ENCODE measurements around the gene PTPRM. TPM values are rescaled to one million over a fixed set of nuclear protein-coding genes. Genes with fewer than 3 reads are reported as not detected.

The PTPRM gene
- total and polyA plus RNA-seq, 2 experiments from 2014 or later = 1.6 to 5.3 TPM

- TF ChIP-seq ZNF462 (CRISPR knock-in tag; IDR thresholded peaks at IDR 0.05) = no peak
Measured at GRCh38 chr18:7633171-7633570, 66.1 kb downstream of the PTPRM start (continued).

GRCh38 chr18:7635948-7636347 is 68.8 kb downstream of the PTPRM start:
- no peaks in the 10 kb centered on the region for H4K20me1 ChIP-seq (replicated peaks; ENCODE audit: insufficient read depth)

More at GRCh38 chr18:7635948-7636347, 68.8 kb downstream of the PTPRM start:
- no peak overlapping the region for H3K27ac Mint-ChIP-seq
- Histone ChIP-seq H3K9me2 (ENCODE audit: insufficient read depth) (no peaks in the 10 kb centered on the region; the same call in 1 of the 2 replicates), H3K4me1 (ENCODE audit: insufficient read depth) (no peaks in the 10 kb centered on the region), H2AFZ (no peak overlapping the region), H3K27ac (ENCODE audit: low read depth) (no peak overlapping the region), H3K79me2 (replicated peaks; ENCODE audit: insufficient read depth) (no peaks in the 10 kb centered on the region), H3K4me2 (no peak overlapping the region), H3K36me3 (ENCODE audit: insufficient read depth) (no peaks in the 10 kb centered on the region), H3K27me3 (ENCODE audit: insufficient read depth) (no peaks in the 10 kb centered on the region), H3F3A (replicated peaks; ENCODE audit: low read depth) (no peaks in the 10 kb centered on the region), H3K4me3 (no peak overlapping the region)
- ATAC-seq (no peak), DNase-seq (ENCODE audit: low spot score) (no peak)
- no peaks in the 10 kb centered on the region for H3K9me3 Mint-ChIP-seq
- no peaks in the 10 kb centered on the region; the same call in 2 of the 3 replicates for H3K4me1 Mint-ChIP-seq
- H3K36me3 Mint-ChIP-seq (ENCODE audit: low read depth) = no peaks in the 10 kb centered on the region
- H3K4me3 Mint-ChIP-seq = no peak overlapping the region
- peaks cover 3% of the 10 kb centered on the region for H3K27me3 Mint-ChIP-seq (ENCODE audit: insufficient read depth, low read depth, poor library complexity)
- TF ChIP-seq STAT1 (IDR thresholded peaks at IDR 0.05; ENCODE audit: unreplicated experiment) (no peak), NANOG (IDR thresholded peaks at IDR 0.05; ENCODE audit: borderline replicate concordance) (no peak), EZH2 (IDR thresholded peaks at IDR 0.05; ENCODE audit: low read depth, unreplicated experiment) (no peak), POLR2AphosphoS5 (IDR thresholded peaks at IDR 0.05; ENCODE audit: low read depth) (no peak)
- TF ChIP-seq, protein P1, sequence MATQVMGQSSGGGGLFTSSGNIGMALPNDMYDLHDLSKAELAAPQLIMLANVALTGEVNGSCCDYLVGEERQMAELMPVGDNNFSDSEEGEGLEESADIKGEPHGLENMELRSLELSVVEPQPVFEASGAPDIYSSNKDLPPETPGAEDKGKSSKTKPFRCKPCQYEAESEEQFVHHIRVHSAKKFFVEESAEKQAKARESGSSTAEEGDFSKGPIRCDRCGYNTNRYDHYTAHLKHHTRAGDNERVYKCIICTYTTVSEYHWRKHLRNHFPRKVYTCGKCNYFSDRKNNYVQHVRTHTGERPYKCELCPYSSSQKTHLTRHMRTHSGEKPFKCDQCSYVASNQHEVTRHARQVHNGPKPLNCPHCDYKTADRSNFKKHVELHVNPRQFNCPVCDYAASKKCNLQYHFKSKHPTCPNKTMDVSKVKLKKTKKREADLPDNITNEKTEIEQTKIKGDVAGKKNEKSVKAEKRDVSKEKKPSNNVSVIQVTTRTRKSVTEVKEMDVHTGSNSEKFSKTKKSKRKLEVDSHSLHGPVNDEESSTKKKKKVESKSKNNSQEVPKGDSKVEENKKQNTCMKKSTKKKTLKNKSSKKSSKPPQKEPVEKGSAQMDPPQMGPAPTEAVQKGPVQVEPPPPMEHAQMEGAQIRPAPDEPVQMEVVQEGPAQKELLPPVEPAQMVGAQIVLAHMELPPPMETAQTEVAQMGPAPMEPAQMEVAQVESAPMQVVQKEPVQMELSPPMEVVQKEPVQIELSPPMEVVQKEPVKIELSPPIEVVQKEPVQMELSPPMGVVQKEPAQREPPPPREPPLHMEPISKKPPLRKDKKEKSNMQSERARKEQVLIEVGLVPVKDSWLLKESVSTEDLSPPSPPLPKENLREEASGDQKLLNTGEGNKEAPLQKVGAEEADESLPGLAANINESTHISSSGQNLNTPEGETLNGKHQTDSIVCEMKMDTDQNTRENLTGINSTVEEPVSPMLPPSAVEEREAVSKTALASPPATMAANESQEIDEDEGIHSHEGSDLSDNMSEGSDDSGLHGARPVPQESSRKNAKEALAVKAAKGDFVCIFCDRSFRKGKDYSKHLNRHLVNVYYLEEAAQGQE (IDR thresholded peaks at IDR 0.05; ENCODE audit: unreplicated experiment) = no peak
